Lung (tissue), 12 donors: ENCODE data around the gene CEP85L. TPM values are rescaled to one million over a fixed set of nuclear protein-coding genes. Genes with fewer than 3 reads are reported as not detected.
A peak's percentile ranks its signal among the peaks of the same experiment; 100 is the strongest.

Experiments used
- ATAC-seq: fragments of 200-7000 bp; cut with Tn5 transposase; one replicate; pipeline ENCODE4 v1.9.1; 2020; ENCODE audit warnings: moderate number of reproducible peaks; ENCODE audit not compliant: insufficient read depth, low FRiP score
- DNase-seq, 3 donors: peaks; one replicate each; pipeline ENCODE4 v3.0.0-alpha.2; 2013 to 2017
- H3K27ac ChIP-seq, 2 donors: one replicate each; pipeline ENCODE4 v1.5.1; 2013; ENCODE audit warnings: mild to moderate bottlenecking in 2 of 2, moderate library complexity in 2 of 2, control low read depth in 1 of 2, inconsistent platforms in 1 of 2, low read depth in 1 of 2, low read length in 1 of 2
- H3K27me3 ChIP-seq, 3 donors: one replicate each; pipeline ENCODE4 v1.5.1; 2013; ENCODE audit warnings: low read length in 2 of 3; ENCODE audit not compliant: control insufficient read depth in 3 of 3, insufficient read depth in 3 of 3
- H3K36me3 ChIP-seq, 4 donors: one replicate each; pipeline ENCODE4 v1.5.1; 2013; ENCODE audit warnings: low read length in 4 of 4, mild to moderate bottlenecking in 1 of 4, moderate library complexity in 1 of 4; ENCODE audit not compliant: control insufficient read depth in 4 of 4, insufficient read depth in 4 of 4
- H3K4me1 ChIP-seq, 5 donors: one replicate each; pipeline ENCODE4 v1.5.1; 2013; ENCODE audit warnings: low read length in 5 of 5, mild to moderate bottlenecking in 2 of 5, moderate library complexity in 1 of 5; ENCODE audit not compliant: control insufficient read depth in 5 of 5, insufficient read depth in 5 of 5
- H3K4me3 ChIP-seq: one replicate; pipeline ENCODE4 v1.5.1; 2013; ENCODE audit warnings: mild to moderate bottlenecking, control low read depth, moderate library complexity
- H3K9ac ChIP-seq, 2 donors: one replicate each; pipeline ENCODE4 v1.5.1; 2013; ENCODE audit warnings: low read length in 2 of 2, control low read depth in 1 of 2; ENCODE audit not compliant: insufficient read depth in 1 of 2
- H3K9me3 ChIP-seq, 4 donors: one replicate each; pipeline ENCODE4 v1.5.1; 2013; ENCODE audit warnings: low read length in 3 of 4, mild to moderate bottlenecking in 1 of 4, moderate library complexity in 1 of 4; ENCODE audit not compliant: control insufficient read depth in 4 of 4, insufficient read depth in 3 of 4
- CTCF ChIP-seq: IDR thresholded peaks from 2 replicates; pipeline ENCODE4 v1.5.1; 2012; ENCODE audit warnings: mild to moderate bottlenecking; ENCODE audit errors: control extremely low read depth, extremely low read depth
- WGBS, 2 donors: extraction: QIAGEN DNeasy Blood & Tissue Kit; methylation state at CpG; one replicate each; pipeline ENCODE4 v1.1.7; 2013; 5-methylcytosine and 5-hydroxymethylcytosine counted together
- polyA plus RNA-seq, 2 donors: library from polyadenylated mRNA; stranded (reverse); fragments of 200-250 nt; gene quantifications; one replicate each; pipeline ENCODE4 v1.2.1, GENCODE V29; 2013
- total RNA-seq, 2 donors: library from RNA; depleted of rRNA in 1 of 2; stranded (reverse); fragments of >200 nt in 1 of 2; gene quantifications; one replicate each; pipeline ENCODE4 v1.2.1, GENCODE V29; 2014 to 2021
- donor health status: control.
- donor health status: control.
- donor health status: Bipolar disorder and iron deficiency.
- donor health status: healthy.
- donor health status: DM: yes; HTN: yes; CAD: no.

CEP85L gene
- total and polyA plus RNA-seq, 4 donors, result 1.3 to 40.8 (median 7.1) TPM

GRCh38 chr6:118656847-118657451 lies 5.6 kb upstream of the CEP85L start:
- no peak overlapping the region for H3K4me3 ChIP-seq
- WGBS, 2 donors, result 87 to 93% methylated on average over 3 of the region's 3 CpGs
- no peaks in the 10 kb centered on the region for H3K27me3 ChIP-seq
- H3K36me3 ChIP-seq, result no peaks in the 10 kb centered on the region
- no peak for ATAC-seq
- H3K9me3 ChIP-seq, result no peaks in the 10 kb centered on the region
- DNase-seq, result no peak
- TF ChIP-seq CTCF, result no peak
- H3K4me1 ChIP-seq, result peaks cover 0 to 18% (median 5%) of the 10 kb centered on the region in 5 donors
- H3K27ac ChIP-seq, result no peak overlapping the region
- H3K9ac ChIP-seq, result no peak overlapping the region

GRCh38 chr6:118652051-118652615 lies 742 bp upstream of the CEP85L start:
- peaks cover 0 to 6% (median 0%) of the 10 kb centered on the region in 3 donors for H3K27me3 ChIP-seq
- DNase-seq (peak in 1 of 3 donors; percentile 39), ATAC-seq (no peak)
- no peak overlapping the region for H3K4me3 ChIP-seq
- TF ChIP-seq CTCF, result no peak
- H3K36me3 ChIP-seq, result peaks cover 0 to 8% (median 0%) of the 10 kb centered on the region in 4 donors
- no peak overlapping the region for H3K27ac ChIP-seq
- H3K9me3 ChIP-seq, result no peaks in the 10 kb centered on the region
- H3K9ac ChIP-seq, result peak overlapping the region in 1 of 2 donors; percentile 56
- peaks cover 0 to 14% (median 0%) of the 10 kb centered on the region in 5 donors for H3K4me1 ChIP-seq
- 49 to 60% methylated on average over 20 of the region's 20 CpGs for WGBS, 2 donors

GRCh38 chr6:118650582-118651281 lies 659 bp downstream of the CEP85L start:
- ATAC-seq (peak; percentile 53), DNase-seq (no peak)
- H3K27me3 ChIP-seq, result peaks cover 0 to 6% (median 0%) of the 10 kb centered on the region in 3 donors
- peaks cover 0 to 14% (median 0%) of the 10 kb centered on the region in 5 donors for H3K4me1 ChIP-seq
- H3K4me3 ChIP-seq, result peak overlapping the region; percentile 98
- no peaks in the 10 kb centered on the region for H3K9me3 ChIP-seq
- peak overlapping the region; percentile 80 to 81 for H3K9ac ChIP-seq
- TF ChIP-seq CTCF, result no peak
- 0% methylated on average over 63 to 80 of the region's 80 CpGs for WGBS, 2 donors
- H3K36me3 ChIP-seq, result peaks cover 0 to 8% (median 0%) of the 10 kb centered on the region in 4 donors
- peak overlapping the region; percentile 97 to 100 for H3K27ac ChIP-seq
